MM.1S (cell line): ENCODE results near the gene CLDN20.

ENCODE experiments used
- CTCF ChIP-seq: fragments of 300-600 bp; sonication (generic); IDR thresholded peaks from 2 replicates; pipeline ENCODE4 v1.5.1; 2016; ENCODE audit warnings: antibody characterized with exemption, low read length, mixed read lengths
- EZH2 ChIP-seq: fragments of 300-600 bp; sonication (generic); optimal IDR thresholded peaks from 2 replicates; pipeline ENCODE3; 2017; ENCODE audit warnings: low read depth, mild to moderate bottlenecking, antibody characterized with exemption, low read length, mixed read lengths

- TF ChIP-seq CTCF, result no peak
- no peak for TF ChIP-seq EZH2
Measured at GRCh38 chr6:155324993-155325392, 61.2 kb downstream of the CLDN20 start.
